ENCODE data around the gene ITGBL1. TPM values are rescaled to one million over a fixed set of nuclear protein-coding genes. Genes with fewer than 3 reads are reported as not detected.

ITGBL1 gene
- total and polyA plus RNA-seq, 3 donors from 2014 or later, result 5.7 to 7.7 (median 5.8) TPM

- Histone ChIP-seq H3K4me3 (no peak overlapping the region), H3K9me3 (no peaks in the 10 kb centered on the region), H3K27ac (no peak overlapping the region), H3K4me1 (no peaks in the 10 kb centered on the region), H3K36me3 (ENCODE audit: low read depth, missing control alignments) (no peaks in the 10 kb centered on the region), H3K27me3 (no peaks in the 10 kb centered on the region)
- DNase-seq, result no peak
- 70 to 86% methylated on average over 3 of the region's 3 CpGs for WGBS, 2 donors
- TF ChIP-seq POLR2A (IDR thresholded peaks at IDR 0.05) (no peak), CTCF (IDR thresholded peaks at IDR 0.05) (no peak)
- intact Hi-C loops (cut with DNase I; ENCODE audit: low total_unique reads), result no loop called here
These were observed 37.3 kb downstream of the ITGBL1 start for GRCh38 chr13:101489643-101490405.

GRCh38 chr13:101490406-101491015, 38.0 kb downstream of the ITGBL1 start:
- no peaks in the 10 kb centered on the region for H3K27me3 ChIP-seq
- H3K4me1 ChIP-seq, result no peaks in the 10 kb centered on the region
- H3K9me3 ChIP-seq, result no peaks in the 10 kb centered on the region
- DNase-seq, result no peak
- TF ChIP-seq CTCF (IDR thresholded peaks at IDR 0.05), result no peak
- no peak for TF ChIP-seq POLR2A (IDR thresholded peaks at IDR 0.05)
- H3K4me3 ChIP-seq, result no peak overlapping the region
- intact Hi-C loops (cut with DNase I; ENCODE audit: low total_unique reads), result no loop called here
- H3K36me3 ChIP-seq (ENCODE audit: low read depth, missing control alignments), result no peaks in the 10 kb centered on the region
- no peak overlapping the region for H3K27ac ChIP-seq

- no peaks in the 10 kb centered on the region for H3K9me3 ChIP-seq
- H3K27ac ChIP-seq, result no peak overlapping the region
- no peaks in the 10 kb centered on the region for H3K36me3 ChIP-seq (ENCODE audit: low read depth, missing control alignments)
- H3K27me3 ChIP-seq, result no peaks in the 10 kb centered on the region
- DNase-seq, result no peak
- H3K4me3 ChIP-seq, result no peak overlapping the region
- 90 to 92% methylated on average over 3 of the region's 3 CpGs for WGBS, 2 donors
- no peaks in the 10 kb centered on the region for H3K4me1 ChIP-seq
- no peak for TF ChIP-seq CTCF (IDR thresholded peaks at IDR 0.05)
- no peak for TF ChIP-seq POLR2A (IDR thresholded peaks at IDR 0.05)
- intact Hi-C loops (cut with DNase I; ENCODE audit: low total_unique reads), result no loop called here
These were observed 39.9 kb downstream of the ITGBL1 start for GRCh38 chr13:101492251-101492910.

GRCh38 chr13:101493541-101493940, 41.1 kb downstream of the ITGBL1 start:
- Histone ChIP-seq H3K9me3 (no peaks in the 10 kb centered on the region), H3K36me3 (ENCODE audit: low read depth, missing control alignments) (no peaks in the 10 kb centered on the region), H3K27me3 (no peaks in the 10 kb centered on the region), H3K27ac (no peak overlapping the region), H3K4me1 (no peaks in the 10 kb centered on the region), H3K4me3 (no peak overlapping the region)
- TF ChIP-seq CTCF (IDR thresholded peaks at IDR 0.05), result no peak
- no peak for TF ChIP-seq POLR2A (IDR thresholded peaks at IDR 0.05)
- DNase-seq, result no peak
- WGBS, 2 donors, result 36 to 37% methylated on average over 3 of the region's 3 CpGs
- intact Hi-C loops (cut with DNase I; ENCODE audit: low total_unique reads), result no loop called here

All from testis (tissue), 3 donors.